ENCODE data around the gene TPPP2.
"Not testable (repeated sequence)": the region's sequence is repeated elsewhere in the genome, so short reads cannot be mapped to it uniquely, and the experiment has no call there.

TPPP2 gene
- 0 reads per million in 2 donors for total RNA-seq

GRCh38 chr14:21029917-21030316 is at the start of gene TPPP2:
TPPP2 (plus strand) TSS chr14:21030217; CDS start chr14:21030582, 365 bp downstream.
- DNase-seq = no peak

- DNase-seq = no peak
Measured at GRCh38 chr14:20980906-20981305, 49.1 kb upstream of the TPPP2 start.

GRCh38 chr14:20982646-20983369 is 47.2 kb upstream of the TPPP2 start:
- DNase-seq = no peak

DNA sequence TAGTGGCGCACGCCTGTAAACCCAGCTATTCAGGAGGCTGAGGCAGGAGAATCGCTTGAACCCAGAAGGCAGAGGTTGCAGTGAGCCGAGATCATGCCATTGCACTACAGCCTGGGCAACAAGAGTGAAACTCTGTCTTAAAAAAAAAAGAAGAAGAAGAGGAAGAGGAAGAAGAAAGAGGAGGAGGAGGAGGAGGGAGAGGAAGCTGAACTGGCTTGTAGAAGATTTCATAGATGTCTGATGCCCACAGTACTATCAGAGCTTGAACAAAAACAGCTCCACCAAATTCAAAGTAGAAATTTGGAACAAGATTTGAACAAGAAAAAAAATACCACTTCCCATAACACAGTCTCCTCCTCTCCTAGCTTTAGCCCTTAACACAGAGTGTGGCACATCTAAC is 44.4 kb upstream of the TPPP2 start:
- DNase-seq = not testable (repeated sequence)

DNA sequence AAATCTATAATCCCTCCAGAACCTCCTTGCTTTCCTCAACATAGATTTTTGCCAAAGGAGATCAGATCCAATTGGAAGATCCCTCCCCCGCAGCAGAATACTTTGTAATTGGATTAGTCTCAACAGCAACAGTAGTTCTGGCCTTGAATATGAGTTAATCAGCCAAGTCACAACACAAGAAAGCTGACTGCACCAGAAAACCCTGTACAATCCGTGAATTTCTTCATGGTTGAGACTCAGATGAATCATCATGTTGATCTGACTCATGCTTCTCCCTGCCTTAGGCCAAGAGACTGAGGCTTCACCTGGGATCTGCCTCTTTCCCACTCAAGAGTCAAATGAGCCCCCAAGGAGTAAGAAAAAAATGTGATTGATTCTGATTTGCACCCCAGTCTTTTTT is 43.2 kb upstream of the TPPP2 start:
- DNase-seq = no peak

DNA sequence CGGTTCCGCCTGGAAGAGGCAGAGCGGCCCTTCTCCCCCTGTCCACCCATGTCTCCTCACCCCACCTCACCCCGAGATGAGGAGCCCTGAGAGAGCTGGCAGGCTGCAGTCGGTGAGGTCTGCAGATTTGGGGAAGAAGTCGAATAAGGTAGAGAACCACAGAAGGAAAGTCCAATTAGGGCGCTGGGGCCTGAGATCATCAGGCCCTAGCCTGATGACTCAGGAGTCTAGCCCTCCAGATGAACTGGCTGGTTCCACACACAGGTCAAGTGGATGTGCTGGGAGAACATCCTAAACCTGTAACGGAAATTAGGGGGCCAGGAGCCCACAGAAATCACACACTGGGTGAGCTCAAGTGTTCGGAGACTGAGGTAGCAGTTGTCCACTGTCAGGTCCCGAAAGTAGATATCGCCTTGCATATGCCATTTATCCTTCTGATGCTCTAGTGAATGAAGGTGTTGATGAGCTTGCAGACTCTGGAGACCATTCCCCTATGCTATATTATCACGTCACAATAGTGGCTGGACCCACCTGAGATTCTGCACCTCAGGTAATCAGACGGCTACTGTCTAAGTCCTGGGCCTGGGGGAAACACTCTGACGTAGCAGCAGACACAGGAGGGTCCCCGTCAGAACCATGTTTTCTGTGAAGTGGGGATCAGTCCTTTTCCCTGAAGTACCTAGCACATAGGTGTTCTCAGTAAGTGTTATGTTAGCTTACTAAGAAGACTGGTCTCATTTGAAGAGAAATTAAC is 41.1 kb upstream of the TPPP2 start:
- DNase-seq = no peak

DNA sequence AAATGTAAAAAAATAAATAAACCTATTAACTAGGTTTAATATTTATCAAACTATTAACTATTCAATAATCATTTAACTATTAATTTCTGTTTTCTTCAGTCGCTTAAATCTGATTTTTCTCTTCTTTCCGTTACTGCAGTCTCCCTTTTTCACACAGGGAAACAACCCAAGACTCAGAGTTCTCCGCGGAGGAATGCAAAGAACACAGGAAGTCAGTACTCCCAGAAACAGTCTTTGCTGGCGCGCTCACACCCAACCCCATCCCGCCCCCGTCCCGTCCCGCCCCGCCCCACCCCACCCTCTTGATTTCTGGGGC is 40.6 kb upstream of the TPPP2 start:
- no peak for DNase-seq

- DNase-seq = peak; percentile 73
Measured at GRCh38 chr14:20989787-20990600, 40.0 kb upstream of the TPPP2 start, which contains the start of gene METTL17. METTL17 (plus strand) TSS chr14:20989980; CDS start chr14:20990003, 23 bp downstream.

DNA sequence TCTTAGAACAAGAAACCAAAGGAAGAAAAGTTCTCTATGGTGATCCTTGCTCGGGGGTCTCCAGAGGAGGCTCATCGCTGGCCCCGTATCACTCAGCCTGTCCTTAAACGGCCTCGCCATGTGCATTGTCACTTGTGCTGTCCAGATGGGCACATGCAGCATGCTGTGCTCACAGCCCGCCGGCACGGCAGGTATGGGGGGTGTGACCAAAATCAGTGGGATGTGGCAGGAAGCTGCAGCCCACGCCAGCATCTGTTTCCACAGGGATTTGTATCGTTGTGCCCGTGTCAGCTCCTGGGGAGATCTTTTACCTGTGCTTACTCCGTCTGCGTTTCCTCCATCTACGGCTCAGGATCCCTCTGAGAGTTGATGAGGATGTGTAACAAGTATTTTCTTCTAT is 33.5 kb upstream of the TPPP2 start:
- no peak for DNase-seq

- no peak for DNase-seq
Measured at GRCh38 chr14:20997115-20997514, 32.9 kb upstream of the TPPP2 start.

DNA sequence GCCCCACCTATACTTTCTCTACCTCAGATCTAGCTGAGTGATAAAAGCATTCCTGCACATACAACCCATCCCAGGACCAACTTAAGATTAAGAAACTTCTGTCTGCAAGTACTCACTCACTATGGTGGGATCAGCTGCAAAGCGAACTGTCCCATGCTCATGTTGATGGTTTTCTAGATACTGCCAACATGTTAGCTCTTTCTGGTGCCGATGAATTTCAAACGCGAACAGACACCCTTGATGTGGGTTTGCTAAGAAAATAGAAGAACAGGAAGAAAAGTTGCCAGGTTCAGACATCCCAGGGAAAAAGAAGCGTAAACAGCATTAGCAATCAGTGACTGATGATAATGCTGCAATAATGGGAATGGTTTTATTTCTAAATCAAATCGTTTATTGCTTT is 32.5 kb upstream of the TPPP2 start:
- DNase-seq = no peak

- no peak for DNase-seq
Measured at GRCh38 chr14:20998139-20998538, 31.9 kb upstream of the TPPP2 start.

- DNase-seq = no peak
Measured at GRCh38 chr14:20998674-20999366, 31.2 kb upstream of the TPPP2 start, which contains the start of gene SLC39A2. SLC39A2 (plus strand) TSS chr14:20999293; CDS start chr14:20999447, 154 bp downstream.

DNA sequence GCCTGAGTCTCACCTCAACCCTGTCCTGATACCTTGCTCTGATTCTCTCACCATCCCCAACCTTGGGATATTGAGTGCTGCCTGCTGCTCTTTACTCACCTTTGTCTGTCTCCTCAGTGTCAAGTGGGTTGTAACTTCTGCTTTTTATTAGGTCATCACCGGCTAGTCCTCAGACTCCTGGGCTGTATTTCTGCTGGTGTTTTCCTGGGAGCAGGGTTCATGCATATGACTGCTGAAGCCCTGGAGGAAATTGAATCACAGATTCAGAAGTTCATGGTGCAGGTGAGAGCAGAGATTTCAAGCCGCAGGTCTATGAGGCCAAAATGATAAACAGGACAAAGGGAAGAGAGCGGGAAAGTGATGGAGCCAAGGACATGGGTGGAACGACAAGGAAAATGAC is 30.4 kb upstream of the TPPP2 start:
- DNase-seq = no peak

DNA sequence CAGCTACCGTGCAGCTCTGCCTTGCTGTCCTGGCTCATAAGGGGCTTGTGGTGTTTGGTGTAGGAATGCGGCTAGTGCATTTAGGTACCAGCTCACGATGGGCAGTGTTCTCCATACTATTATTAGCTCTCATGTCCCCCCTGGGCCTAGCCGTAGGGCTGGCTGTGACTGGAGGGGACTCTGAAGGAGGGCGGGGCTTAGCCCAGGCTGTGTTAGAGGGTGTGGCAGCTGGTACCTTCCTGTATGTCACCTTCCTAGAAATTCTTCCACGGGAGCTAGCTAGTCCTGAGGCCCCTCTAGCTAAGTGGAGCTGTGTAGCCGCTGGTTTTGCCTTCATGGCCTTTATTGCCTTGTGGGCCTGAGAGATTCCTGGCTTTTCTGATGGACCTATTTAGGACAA is 28.8 kb upstream of the TPPP2 start:
- no peak for DNase-seq

- no peak for DNase-seq
Measured at GRCh38 chr14:21003788-21004346, 26.1 kb upstream of the TPPP2 start.

DNA sequence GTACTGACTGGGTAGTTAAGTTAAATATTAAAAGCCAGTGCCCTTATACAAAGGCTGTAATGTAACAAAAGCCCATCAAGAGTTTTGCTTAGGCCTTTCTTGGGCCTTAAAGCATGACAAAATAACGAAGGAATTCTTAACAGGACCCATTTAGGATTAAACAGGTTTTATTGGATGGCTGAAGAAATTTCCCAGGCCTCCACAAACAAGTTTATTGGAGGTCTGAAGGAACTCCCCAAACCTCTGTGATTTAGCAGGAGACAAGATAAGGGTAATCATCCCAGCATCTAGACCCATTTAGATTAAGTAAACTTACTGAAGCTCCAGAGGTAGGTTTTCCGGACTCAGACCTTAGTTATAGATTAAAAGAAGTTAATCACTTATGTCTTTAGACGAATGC is 20.3 kb upstream of the TPPP2 start:
- DNase-seq = not testable (repeated sequence)

- DNase-seq = no peak
Measured at GRCh38 chr14:21011136-21011535, 18.9 kb upstream of the TPPP2 start.

DNA sequence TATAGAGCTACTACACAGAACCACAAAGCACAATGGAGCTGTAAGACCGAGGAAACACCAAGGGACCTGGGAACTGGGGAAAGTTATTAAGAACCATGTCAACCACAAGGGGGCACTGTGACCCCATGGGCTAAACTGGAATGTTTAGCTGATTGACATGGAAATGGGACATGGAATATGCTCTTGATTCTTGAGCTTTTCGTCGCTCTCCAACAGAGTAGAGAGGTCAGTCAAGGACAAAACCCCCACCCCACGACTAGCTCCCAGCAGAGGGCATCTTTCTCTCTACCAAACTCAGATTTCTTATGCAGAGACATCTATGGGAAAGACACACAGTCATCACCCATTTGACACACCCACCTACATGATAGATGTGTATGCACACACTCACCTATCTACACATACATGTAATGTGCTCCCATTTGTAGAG is 15.2 kb upstream of the TPPP2 start:
- DNase-seq = peak; percentile 87

GRCh38 chr14:21015312-21015711 is 14.7 kb upstream of the TPPP2 start:
- DNase-seq = no peak

- no peak for DNase-seq
Measured at GRCh38 chr14:21016413-21017190, 13.4 kb upstream of the TPPP2 start.

Measured in T-helper 9 cell (primary cell).